GM12892 (cell line): ENCODE results near the gene CMTM4.

Source experiments
- POLR2A ChIP-seq: IDR thresholded peaks from 2 replicates; pipeline ENCODE4 v1.6.1; 2011; ENCODE audit warnings: low read depth, low read length, control low read depth
- TAF1 ChIP-seq: IDR thresholded peaks from 2 replicates; pipeline ENCODE4 v1.6.1; 2011; ENCODE audit warnings: low read depth, mild to moderate bottlenecking, control low read depth, low read length, borderline replicate concordance

DNA sequence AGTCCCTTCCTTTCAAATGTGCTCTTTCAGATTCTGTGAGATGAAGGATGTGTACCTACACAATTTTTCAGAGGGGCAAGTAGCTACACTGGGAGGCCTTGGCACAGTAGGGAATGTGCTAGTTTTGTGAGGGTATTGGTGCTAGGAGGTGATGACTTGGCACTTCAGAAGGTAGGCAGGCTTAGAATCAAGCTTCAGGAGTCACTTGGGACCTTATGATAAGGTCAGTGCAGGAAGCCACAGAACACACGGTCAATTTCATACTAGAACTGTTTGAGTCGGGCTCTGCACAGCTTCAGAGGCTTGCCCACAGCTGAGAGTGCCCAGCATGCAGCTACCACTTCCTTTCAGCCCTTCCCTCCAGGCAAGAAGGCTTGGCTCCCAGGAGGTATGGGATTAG is 124.2 kb downstream of the CMTM4 start:
- TF ChIP-seq TAF1: no peak
- no peak for TF ChIP-seq POLR2A
